ENCODE measurements around the gene NR1D1. TPM values are rescaled to one million over a fixed set of nuclear protein-coding genes. Genes with fewer than 3 reads are reported as not detected.

NR1D1 gene
- total RNA-seq, 1 donor from 2014 or later: 3.6 TPM

DNA sequence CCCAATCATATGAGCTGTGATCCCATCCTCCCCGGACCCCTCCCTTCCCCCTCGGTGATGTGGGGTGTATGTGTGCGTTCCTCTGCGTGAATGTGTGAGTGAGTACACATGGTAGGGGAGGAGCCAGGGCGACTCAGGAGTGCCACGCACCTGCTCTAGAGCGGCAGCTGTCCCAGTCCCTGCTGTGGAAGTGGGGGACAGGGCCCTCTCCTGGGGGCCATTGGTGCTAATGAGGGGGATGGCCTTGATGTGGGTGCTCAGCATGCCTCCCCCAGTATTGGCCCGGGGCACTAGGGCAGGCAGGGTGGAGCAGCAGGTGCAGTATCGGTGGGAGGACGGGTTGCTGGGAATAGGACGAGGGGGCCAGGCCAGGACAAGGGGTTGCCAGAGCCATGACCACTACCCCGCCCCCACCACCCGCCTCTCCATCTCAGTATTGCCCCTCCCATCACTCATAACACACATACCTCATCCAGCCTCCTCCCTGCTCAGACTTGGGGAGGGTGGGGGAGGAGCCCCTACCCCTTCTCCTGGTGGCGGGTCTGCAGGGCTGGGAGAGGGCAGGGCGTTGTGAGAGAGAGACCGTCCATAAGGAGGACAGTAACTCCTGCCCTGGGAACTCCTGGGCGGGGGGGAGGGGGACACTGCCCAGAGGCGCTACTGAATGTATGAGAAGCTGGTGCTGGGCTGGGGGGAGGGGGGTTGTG lies 8.5 kb downstream of the NR1D1 start:
- H3K27me3 ChIP-seq (ENCODE audit: control insufficient read depth, insufficient read depth, low read length): no peaks in the 10 kb centered on the region
- H3K4me3 ChIP-seq (ENCODE audit: low read depth, low read length): no peak overlapping the region
- TF ChIP-seq, protein P1, sequence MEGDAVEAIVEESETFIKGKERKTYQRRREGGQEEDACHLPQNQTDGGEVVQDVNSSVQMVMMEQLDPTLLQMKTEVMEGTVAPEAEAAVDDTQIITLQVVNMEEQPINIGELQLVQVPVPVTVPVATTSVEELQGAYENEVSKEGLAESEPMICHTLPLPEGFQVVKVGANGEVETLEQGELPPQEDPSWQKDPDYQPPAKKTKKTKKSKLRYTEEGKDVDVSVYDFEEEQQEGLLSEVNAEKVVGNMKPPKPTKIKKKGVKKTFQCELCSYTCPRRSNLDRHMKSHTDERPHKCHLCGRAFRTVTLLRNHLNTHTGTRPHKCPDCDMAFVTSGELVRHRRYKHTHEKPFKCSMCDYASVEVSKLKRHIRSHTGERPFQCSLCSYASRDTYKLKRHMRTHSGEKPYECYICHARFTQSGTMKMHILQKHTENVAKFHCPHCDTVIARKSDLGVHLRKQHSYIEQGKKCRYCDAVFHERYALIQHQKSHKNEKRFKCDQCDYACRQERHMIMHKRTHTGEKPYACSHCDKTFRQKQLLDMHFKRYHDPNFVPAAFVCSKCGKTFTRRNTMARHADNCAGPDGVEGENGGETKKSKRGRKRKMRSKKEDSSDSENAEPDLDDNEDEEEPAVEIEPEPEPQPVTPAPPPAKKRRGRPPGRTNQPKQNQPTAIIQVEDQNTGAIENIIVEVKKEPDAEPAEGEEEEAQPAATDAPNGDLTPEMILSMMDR (IDR thresholded peaks at IDR 0.05; ENCODE audit: insufficient read depth, low read length, poor library complexity, severe bottlenecking): no peak
- H3K36me3 ChIP-seq (ENCODE audit: control insufficient read depth, insufficient read depth, low read length): peaks cover 8% of the 10 kb centered on the region
- no peak for DNase-seq (ENCODE audit: low read depth)

DNA sequence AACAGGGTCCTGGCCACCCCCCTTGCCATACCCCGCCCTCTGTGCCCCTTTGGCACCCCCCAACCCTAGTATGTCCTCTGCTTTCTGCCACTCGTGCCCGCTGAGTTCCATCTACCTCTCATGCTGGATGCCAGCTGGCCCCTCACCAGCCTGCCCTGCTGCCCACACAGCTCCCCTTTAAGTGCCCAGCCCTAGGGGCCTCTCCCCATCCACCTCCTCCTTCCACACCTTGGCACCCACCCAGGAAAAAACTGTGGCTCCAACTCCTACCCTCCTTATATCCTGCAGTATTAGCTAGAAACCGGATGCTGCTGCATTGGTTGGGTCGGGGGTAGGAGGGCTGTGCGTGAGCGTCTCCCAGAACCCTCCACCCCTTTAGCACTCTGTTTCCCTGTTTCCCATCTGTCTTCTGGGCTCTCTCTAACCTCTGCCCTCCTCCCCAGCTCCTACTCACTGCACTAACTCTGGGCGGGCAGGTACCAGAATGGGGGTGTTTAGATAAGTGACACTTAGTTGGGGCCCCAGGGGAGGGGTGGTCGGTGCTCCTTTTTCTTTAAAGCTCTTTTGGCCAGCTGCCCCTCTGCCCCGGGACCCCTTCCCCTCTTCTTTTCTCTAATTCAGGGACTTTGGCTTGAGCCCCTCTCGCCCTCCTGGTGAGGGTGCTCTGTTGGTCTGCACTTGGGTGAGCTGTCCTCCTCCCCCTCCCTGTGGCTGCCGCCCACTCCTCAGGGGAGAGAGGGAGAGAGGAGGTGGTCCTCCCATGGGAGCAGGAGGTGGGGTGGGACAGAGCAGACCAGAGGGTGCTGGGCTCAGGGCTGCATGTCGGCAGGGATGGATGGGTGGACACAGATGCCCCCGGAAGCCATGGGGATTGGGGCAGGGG lies 9.9 kb downstream of the NR1D1 start:
- TF ChIP-seq, protein P1 (IDR thresholded peaks at IDR 0.05; ENCODE audit: insufficient read depth, low read length, poor library complexity, severe bottlenecking): no peak
- Histone ChIP-seq H3K27me3 (ENCODE audit: control insufficient read depth, insufficient read depth, low read length) (no peaks in the 10 kb centered on the region), H3K36me3 (ENCODE audit: control insufficient read depth, insufficient read depth, low read length) (peaks cover 4% of the 10 kb centered on the region), H3K4me3 (ENCODE audit: low read depth, low read length) (no peak overlapping the region)
- DNase-seq (ENCODE audit: low read depth): no peak

DNA sequence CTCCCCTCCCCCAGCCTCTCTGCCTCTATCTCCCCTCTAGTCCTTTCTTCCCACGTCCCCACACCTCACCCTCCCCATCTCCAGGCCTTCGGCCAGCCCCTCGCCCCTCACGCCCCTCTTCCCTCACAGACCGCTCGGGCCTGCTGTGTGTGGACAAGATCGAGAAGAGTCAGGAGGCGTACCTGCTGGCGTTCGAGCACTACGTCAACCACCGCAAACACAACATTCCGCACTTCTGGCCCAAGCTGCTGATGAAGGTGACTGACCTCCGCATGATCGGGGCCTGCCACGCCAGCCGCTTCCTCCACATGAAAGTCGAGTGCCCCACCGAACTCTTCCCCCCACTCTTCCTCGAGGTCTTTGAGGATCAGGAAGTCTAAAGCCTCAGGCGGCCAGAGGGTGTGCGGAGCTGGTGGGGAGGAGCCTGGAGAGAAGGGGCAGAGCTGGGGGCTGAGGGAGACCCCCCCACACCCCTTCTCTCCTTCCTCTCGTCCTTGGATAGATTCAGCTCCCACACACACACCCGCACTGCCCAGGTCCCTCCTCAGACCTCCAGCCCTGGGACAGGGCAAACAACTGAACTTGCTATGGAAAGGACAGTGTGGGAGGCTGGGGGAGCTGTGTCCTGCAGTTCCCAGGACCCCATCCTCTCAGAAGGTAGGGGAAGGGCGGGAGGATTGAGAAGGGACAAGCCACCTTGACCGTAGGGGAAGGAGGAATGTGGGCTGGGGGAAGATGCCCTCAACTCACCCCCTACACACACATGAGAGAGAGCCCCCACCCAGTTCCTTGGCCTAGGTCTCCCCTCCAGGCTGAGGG lies 11.1 kb downstream of the NR1D1 start:
- H3K36me3 ChIP-seq (ENCODE audit: control insufficient read depth, insufficient read depth, low read length): peaks cover 2% of the 10 kb centered on the region
- H3K4me3 ChIP-seq (ENCODE audit: low read depth, low read length): no peak overlapping the region
- TF ChIP-seq, protein P1 (IDR thresholded peaks at IDR 0.05; ENCODE audit: insufficient read depth, low read length, poor library complexity, severe bottlenecking): no peak
- no peak for DNase-seq (ENCODE audit: low read depth)
- no peaks in the 10 kb centered on the region for H3K27me3 ChIP-seq (ENCODE audit: control insufficient read depth, insufficient read depth, low read length)

DNA sequence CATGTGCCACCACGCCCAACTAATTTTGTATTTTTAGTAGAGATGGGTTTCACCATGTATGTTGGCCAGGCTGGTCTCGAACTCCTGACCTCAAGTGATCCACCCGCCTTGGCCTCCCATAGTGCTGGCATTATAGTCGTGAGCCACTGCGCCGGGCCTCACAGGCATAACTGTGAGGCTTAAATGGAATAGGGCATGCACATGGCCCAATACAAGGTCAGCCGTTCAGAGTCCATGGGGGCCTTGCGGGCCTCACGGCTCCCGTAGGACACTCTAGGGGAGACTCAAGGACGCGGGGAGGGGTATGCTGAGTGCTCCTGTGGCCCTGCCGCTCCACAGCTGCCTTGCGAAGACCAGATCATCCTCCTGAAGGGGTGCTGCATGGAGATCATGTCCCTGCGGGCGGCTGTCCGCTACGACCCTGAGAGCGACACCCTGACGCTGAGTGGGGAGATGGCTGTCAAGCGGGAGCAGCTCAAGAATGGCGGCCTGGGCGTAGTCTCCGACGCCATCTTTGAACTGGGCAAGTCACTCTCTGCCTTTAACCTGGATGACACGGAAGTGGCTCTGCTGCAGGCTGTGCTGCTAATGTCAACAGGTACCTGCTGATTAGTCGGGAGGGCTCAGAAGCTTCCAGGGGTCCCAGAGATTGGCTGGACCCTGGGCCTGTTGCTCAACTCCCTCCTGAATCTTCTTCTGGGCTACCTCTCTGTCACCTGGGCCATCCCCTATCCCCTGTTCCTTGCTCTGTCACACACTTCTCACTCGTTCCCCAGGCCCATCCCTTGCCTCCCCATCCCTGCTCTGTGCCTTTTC lies 12.3 kb downstream of the NR1D1 start:
- DNase-seq (ENCODE audit: low read depth): no peak
- TF ChIP-seq, protein P1 (IDR thresholded peaks at IDR 0.05; ENCODE audit: insufficient read depth, low read length, poor library complexity, severe bottlenecking): no peak
- Histone ChIP-seq H3K4me3 (ENCODE audit: low read depth, low read length) (no peak overlapping the region), H3K36me3 (ENCODE audit: control insufficient read depth, insufficient read depth, low read length) (peaks cover 1% of the 10 kb centered on the region), H3K27me3 (ENCODE audit: control insufficient read depth, insufficient read depth, low read length) (no peaks in the 10 kb centered on the region)

DNA sequence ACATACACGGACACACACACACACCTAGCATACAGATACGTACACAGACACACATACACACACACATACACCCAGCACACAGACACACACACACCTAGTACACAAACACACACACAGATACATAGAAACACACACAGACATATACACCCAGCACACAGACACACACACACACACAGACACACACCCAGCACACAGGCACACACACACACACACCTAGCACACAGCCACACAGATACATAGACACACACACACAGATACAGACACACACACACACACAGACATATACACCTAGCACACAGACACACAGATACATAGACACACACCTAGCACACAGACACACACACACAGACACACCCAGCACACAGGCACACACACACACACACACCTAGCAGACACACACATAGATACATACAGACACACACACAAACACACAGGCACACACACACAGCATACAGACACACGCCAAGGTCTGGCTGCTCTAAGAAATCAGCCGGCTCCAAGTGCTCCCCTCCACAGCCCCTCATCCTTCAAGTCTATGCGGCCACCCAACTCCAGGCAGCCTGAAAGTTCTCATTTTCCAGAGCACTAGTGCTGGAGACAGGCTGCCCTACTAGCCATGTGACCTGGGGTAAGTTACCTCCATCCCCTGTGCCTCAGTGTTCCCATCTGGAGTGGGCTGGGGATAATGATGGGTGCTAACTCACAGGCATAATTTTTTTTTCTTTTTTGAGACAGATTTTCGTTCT lies 13.2 kb downstream of the NR1D1 start:
- Histone ChIP-seq H3K4me3 (ENCODE audit: low read depth, low read length) (no peak overlapping the region), H3K36me3 (ENCODE audit: control insufficient read depth, insufficient read depth, low read length) (no peaks in the 10 kb centered on the region), H3K27me3 (ENCODE audit: control insufficient read depth, insufficient read depth, low read length) (no peaks in the 10 kb centered on the region)
- TF ChIP-seq, protein P1 (IDR thresholded peaks at IDR 0.05; ENCODE audit: insufficient read depth, low read length, poor library complexity, severe bottlenecking): no peak
- no peak for DNase-seq (ENCODE audit: low read depth)

Data from kidney epithelial cell (primary cell).